ENCODE measurements around the gene PRKACB. TPM values are rescaled to one million over a fixed set of nuclear protein-coding genes. Genes with fewer than 3 reads are reported as not detected.

PRKACB gene
- total RNA-seq, 1 experiment from 2014 or later, result 135 TPM

GRCh38 chr1:84145068-84145467, 997 bp downstream of the PRKACB start:
- CTCF ChIA-PET, result interaction anchor here (0.7 to 2.3 kb wide), 7 partner anchors 288 to 791 kb away, joined by 3 to 14 read pairs (median 5); partner anchors contain the start of genes GNG5 and SPATA1
- H3K79me2 ChIP-seq (ENCODE audit: insufficient read depth, low read length), result peaks cover 36% of the 10 kb centered on the region
- POLR2A ChIA-PET, result interaction anchor here (0.9 to 3.3 kb wide), 15 partner anchors 11 to 455 kb away, joined by 3 to 19 read pairs (median 5); partner anchors contain the start of genes CTBS, GNG5, RPF1 and SAMD13
- 0 out of 2 replicates have a peak, but pooled peaks have one; percentile 14 for TF ChIP-seq MAX (IDR thresholded peaks at IDR 0.05)
- peak; percentile 22; the same call in 1 of the 2 replicates for TF ChIP-seq FOSL1 (IDR thresholded peaks at IDR 0.05; ENCODE audit: low read depth)
- TF ChIP-seq SIN3A (IDR thresholded peaks at IDR 0.05; ENCODE audit: low read depth), result 0 out of 2 replicates have a peak, but pooled peaks have one; percentile 9
- TF ChIP-seq RAD21 (IDR thresholded peaks at IDR 0.05; ENCODE audit: low read depth), result no peak
- peak; percentile 63 for TF ChIP-seq YY1 (IDR thresholded peaks at IDR 0.05; ENCODE audit: extremely low read depth, insufficient replicate concordance, low read depth, low read length)
- peak; percentile 44 for TF ChIP-seq TCF7L2 (IDR thresholded peaks at IDR 0.05; ENCODE audit: borderline replicate concordance, extremely low read depth, insufficient read depth, insufficient read length)
- peak overlapping the region; percentile 47 for H3K9ac ChIP-seq (ENCODE audit: low read length)
- peak overlapping the region; percentile 89 for H3K27ac ChIP-seq (ENCODE audit: low read depth, low read length)
- H3K9me3 ChIP-seq (ENCODE audit: control insufficient read depth in 1 of 2, insufficient read depth in 1 of 2, low read depth in 1 of 2, low read length in 2 of 2), result no peaks in the 10 kb centered on the region
- peaks cover 75 to 82% of the 10 kb centered on the region in 2 experiments for H3K4me1 ChIP-seq (ENCODE audit: control insufficient read depth in 1 of 2, insufficient read depth in 2 of 2, low read length in 2 of 2)
- no peak overlapping the region for H2AFZ ChIP-seq (ENCODE audit: low read depth, low read length, poor library complexity, severe bottlenecking)
- BruUV-seq (replicated peaks), result no TSS peak
- H3K4me3 ChIP-seq (replicated peaks in 1 of 2; ENCODE audit: low read depth in 1 of 2, low read length in 2 of 2), result peak overlapping the region in 1 of 2 experiments; percentile 16; a peak in 2 of 4 replicates
- H4K20me1 ChIP-seq (ENCODE audit: insufficient read depth), result no peaks in the 10 kb centered on the region
- no peaks in the 10 kb centered on the region for H3K9me2 ChIP-seq (ENCODE audit: insufficient read depth)
- no peaks in the 10 kb centered on the region for H3K27me3 ChIP-seq (ENCODE audit: insufficient read depth, low read length)
- intact Hi-C loops (cut with micrococcal nuclease), result loop anchor here (1.0 kb wide), 1 partner anchor 11 kb away; no protein-coding TSS in a partner anchor
- peak overlapping the region; percentile 64 for H3K4me2 ChIP-seq (ENCODE audit: low read length)
- no peak for DNase-seq (ENCODE audit: low read depth, low spot score)
- ATAC-seq, result no peak
- no peaks in the 10 kb centered on the region for H3K36me3 ChIP-seq (ENCODE audit: control insufficient read depth in 1 of 2, insufficient read depth in 2 of 2, low read length in 2 of 2)
- RAD21 ChIA-PET (ENCODE audit: low non-redundant PET in 1 of 2, low total read pairs in 2 of 2, uncharacterized antibody in 2 of 2, unreplicated experiment in 2 of 2), result interaction anchor here (0.6 to 0.9 kb wide), 2 partner anchors 102 to 609 kb away, joined by 3 to 4 read pairs; no protein-coding TSS in a partner anchor

- H3K36me3 ChIP-seq (ENCODE audit: control insufficient read depth in 1 of 2, insufficient read depth in 2 of 2, low read length in 2 of 2), result 0 out of 4 replicates have a peak, but pooled peaks cover 0 to 8% of the 10 kb centered on the region in 2 experiments
- POLR2A ChIA-PET, result interaction anchor here (0.7 to 3.3 kb wide), 5 partner anchors 9 to 360 kb away, joined by 3 to 13 read pairs (median 3); partner anchors contain the start of gene GNG5
- no peaks in the 10 kb centered on the region for H4K20me1 ChIP-seq (ENCODE audit: insufficient read depth)
- H3K79me2 ChIP-seq (ENCODE audit: insufficient read depth, low read length), result peaks cover 49% of the 10 kb centered on the region
- peak overlapping the region in 1 of 2 experiments; percentile 26; a peak in 1 of 4 replicates for H3K4me3 ChIP-seq (replicated peaks in 1 of 2; ENCODE audit: low read depth in 1 of 2, low read length in 2 of 2)
- ATAC-seq (peak; percentile 85), DNase-seq (ENCODE audit: low read depth, low spot score) (peak; percentile 66)
- H3K27me3 ChIP-seq (ENCODE audit: insufficient read depth, low read length), result no peaks in the 10 kb centered on the region
- no TSS peak for BruUV-seq (replicated peaks)
- CTCF ChIA-PET, result interaction anchor here (1.1 to 2.0 kb wide), 3 partner anchors 458 to 625 kb away, joined by 4 to 5 read pairs (median 5); no protein-coding TSS in a partner anchor
- H3K27ac ChIP-seq (ENCODE audit: low read depth, low read length), result peak overlapping the region; percentile 89
- RAD21 ChIA-PET (ENCODE audit: low non-redundant PET in 1 of 2, low total read pairs in 2 of 2, uncharacterized antibody in 2 of 2, unreplicated experiment in 2 of 2), result no interaction called here
- peak overlapping the region; percentile 64 for H3K4me2 ChIP-seq (ENCODE audit: low read length)
- no peak overlapping the region for H2AFZ ChIP-seq (ENCODE audit: low read depth, low read length, poor library complexity, severe bottlenecking)
- H3K9ac ChIP-seq (ENCODE audit: low read length), result peak overlapping the region; percentile 47
- no peaks in the 10 kb centered on the region for H3K9me3 ChIP-seq (ENCODE audit: control insufficient read depth in 1 of 2, insufficient read depth in 1 of 2, low read depth in 1 of 2, low read length in 2 of 2)
- H3K9me2 ChIP-seq (ENCODE audit: insufficient read depth), result no peaks in the 10 kb centered on the region
- peaks cover 73 to 74% of the 10 kb centered on the region in 2 experiments for H3K4me1 ChIP-seq (ENCODE audit: control insufficient read depth in 1 of 2, insufficient read depth in 2 of 2, low read length in 2 of 2)
- intact Hi-C loops (cut with micrococcal nuclease), result no loop called here
- TF ChIP-seq ZFX (IDR thresholded peaks at IDR 0.05), result no peak
- peak; percentile 51 for TF ChIP-seq MAX (IDR thresholded peaks at IDR 0.05)
- 0 out of 2 replicates have a peak, but pooled peaks have one; percentile 49 for TF ChIP-seq SRF (IDR thresholded peaks at IDR 0.05; ENCODE audit: low read depth)
- peak; percentile 40; the same call in 1 of the 2 replicates for TF ChIP-seq SIN3A (IDR thresholded peaks at IDR 0.05; ENCODE audit: low read depth)
- TF ChIP-seq JUND (IDR thresholded peaks at IDR 0.05), result peak; percentile 91
- TF ChIP-seq EGR1 (IDR thresholded peaks at IDR 0.05; ENCODE audit: low read depth), result no peak
- peak; percentile 67; the same call in 1 of the 2 replicates for TF ChIP-seq CEBPB (IDR thresholded peaks at IDR 0.05; ENCODE audit: low read depth)
- TF ChIP-seq EZH2 (IDR thresholded peaks at IDR 0.05), result no peak
- TF ChIP-seq CBX3 (IDR thresholded peaks at IDR 0.05; ENCODE audit: low read depth), result peak; percentile 88
- no peak for TF ChIP-seq REST (IDR thresholded peaks at IDR 0.05; ENCODE audit: low read depth)
Measured at GRCh38 chr1:84146411-84147032, 2.5 kb downstream of the PRKACB start.

All from HCT116 (cell line).